ENCODE results near the gene TMEM91. TPM values are rescaled to one million over a fixed set of nuclear protein-coding genes. Genes with fewer than 3 reads are reported as not detected.

TMEM91 gene
- total and polyA plus RNA-seq, 2 of the 13 experiments (the other 11 are each of a cell fraction or from before 2014, with no cell fraction given): 6.3 to 10.3 TPM

GRCh38 chr19:41353466-41354342 is 22.6 kb upstream of the TMEM91 start, which contains the start of gene TGFB1 (continued):
- TF ChIP-seq ZNF383 (CRISPR knock-in tag; IDR thresholded peaks at IDR 0.05; ENCODE audit: borderline replicate concordance) (no peak), HDAC6 (IDR thresholded peaks at IDR 0.05; ENCODE audit: low read depth, low read length) (no peak), HNF1A (IDR thresholded peaks at IDR 0.05; ENCODE audit: low read depth) (no peak), HNF1A (CRISPR knock-in tag; IDR thresholded peaks at IDR 0.05; ENCODE audit: borderline replicate concordance) (no peak; the same call in 1 of the 2 replicates), RFX1 (IDR thresholded peaks at IDR 0.05) (no peak), SP4 (CRISPR knock-in tag; IDR thresholded peaks at IDR 0.05) (peak; percentile 95), KDM6A (CRISPR knock-in tag; IDR thresholded peaks at IDR 0.05; ENCODE audit: low read depth) (no peak), PHB2 (IDR thresholded peaks at IDR 0.05; ENCODE audit: partially characterized antibody) (no peak), FOXA3 (CRISPR knock-in tag; IDR thresholded peaks at IDR 0.05) (peak; percentile 42; the same call in 1 of the 2 replicates), CREM (IDR thresholded peaks at IDR 0.05) (no peak), CREM (CRISPR knock-in tag; IDR thresholded peaks at IDR 0.05) (no peak), SP140L (CRISPR knock-in tag; IDR thresholded peaks at IDR 0.05; ENCODE audit: borderline replicate concordance) (no peak), ZSCAN22 (CRISPR knock-in tag; IDR thresholded peaks at IDR 0.05) (no peak), SALL1 (CRISPR knock-in tag; IDR thresholded peaks at IDR 0.05) (peak; percentile 28; the same call in 1 of the 2 replicates), GATA4 (IDR thresholded peaks at IDR 0.05; ENCODE audit: borderline replicate concordance, low read depth) (no peak), ZNF441 (CRISPR knock-in tag; IDR thresholded peaks at IDR 0.05; ENCODE audit: borderline replicate concordance) (peak; percentile 45; the same call in 1 of the 2 replicates), ZNF713 (CRISPR knock-in tag; IDR thresholded peaks at IDR 0.05) (no peak), ASH2L (IDR thresholded peaks at IDR 0.05; ENCODE audit: insufficient read length, low read depth, low read length) (no peak), ZNF20 (CRISPR knock-in tag; IDR thresholded peaks at IDR 0.05) (no peak), CTCF (CRISPR knock-in tag; IDR thresholded peaks at IDR 0.05) (peak; percentile 93), ZNF207 (IDR thresholded peaks at IDR 0.05; ENCODE audit: borderline replicate concordance) (no peak)
- TF ChIP-seq, protein P1, sequence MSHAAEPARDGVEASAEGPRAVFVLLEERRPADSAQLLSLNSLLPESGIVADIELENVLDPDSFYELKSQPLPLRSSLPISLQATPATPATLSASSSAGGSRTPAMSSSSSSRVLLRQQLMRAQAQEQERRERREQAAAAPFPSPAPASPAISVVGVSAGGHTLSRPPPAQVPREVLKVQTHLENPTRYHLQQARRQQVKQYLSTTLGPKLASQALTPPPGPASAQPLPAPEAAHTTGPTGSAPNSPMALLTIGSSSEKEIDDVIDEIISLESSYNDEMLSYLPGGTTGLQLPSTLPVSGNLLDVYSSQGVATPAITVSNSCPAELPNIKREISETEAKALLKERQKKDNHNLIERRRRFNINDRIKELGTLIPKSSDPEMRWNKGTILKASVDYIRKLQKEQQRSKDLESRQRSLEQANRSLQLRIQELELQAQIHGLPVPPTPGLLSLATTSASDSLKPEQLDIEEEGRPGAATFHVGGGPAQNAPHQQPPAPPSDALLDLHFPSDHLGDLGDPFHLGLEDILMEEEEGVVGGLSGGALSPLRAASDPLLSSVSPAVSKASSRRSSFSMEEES (CRISPR knock-in tag; IDR thresholded peaks at IDR 0.05): 0 out of 2 replicates have a peak, but pooled peaks have one; percentile 34

All from HepG2 (cell line).